GM18511 (cell line): ENCODE results near the gene GAN.
"Not testable (repeated sequence)": the region's sequence is repeated elsewhere in the genome, so short reads cannot be mapped to it uniquely, and the experiment has no call there.

Experiments
- ATAC-seq: cut with Tn5 transposase; IDR thresholded peaks from one replicate; pipeline ENCODE4 v1.9.1; 2021; ENCODE audit warnings: mild to moderate bottlenecking, moderate library complexity; ENCODE audit not compliant: unreplicated experiment

GAN gene

GRCh38 chr16:81397058-81397878 lies 82.5 kb downstream of the GAN start:
- no peak for ATAC-seq

- no peak for ATAC-seq
Measured at GRCh38 chr16:81397879-81398520, 83.2 kb downstream of the GAN start.

- ATAC-seq = no peak
Measured at GRCh38 chr16:81399909-81400308, 85.1 kb downstream of the GAN start.

- no peak for ATAC-seq
Measured at GRCh38 chr16:81401035-81401950, 86.5 kb downstream of the GAN start.

- ATAC-seq = no peak
Measured at GRCh38 chr16:81403208-81403600, 88.4 kb downstream of the GAN start.

GRCh38 chr16:81403601-81404391 lies 89.0 kb downstream of the GAN start:
- ATAC-seq = peak; percentile 88

GRCh38 chr16:81405002-81405401 lies 90.2 kb downstream of the GAN start:
- ATAC-seq = not testable (repeated sequence)

GRCh38 chr16:81405702-81406113 lies 90.9 kb downstream of the GAN start:
- no peak for ATAC-seq

- no peak for ATAC-seq
Measured at GRCh38 chr16:81408409-81408950, 93.7 kb downstream of the GAN start.

- no peak for ATAC-seq
Measured at GRCh38 chr16:81409016-81409556, 94.3 kb downstream of the GAN start.

GRCh38 chr16:81410643-81411293 lies 96.0 kb downstream of the GAN start:
- no peak for ATAC-seq

- no peak for ATAC-seq
Measured at GRCh38 chr16:81413245-81413990, 98.7 kb downstream of the GAN start.

GRCh38 chr16:81415751-81416150 lies 101.0 kb downstream of the GAN start:
- ATAC-seq = no peak

- no peak for ATAC-seq
Measured at GRCh38 chr16:81416749-81417148, 102.0 kb downstream of the GAN start.

GRCh38 chr16:81417210-81417609 lies 102.4 kb downstream of the GAN start:
- no peak for ATAC-seq

- ATAC-seq = no peak
Measured at GRCh38 chr16:81419806-81420205, 105.0 kb downstream of the GAN start.

- no peak for ATAC-seq
Measured at GRCh38 chr16:81421126-81421525, 106.4 kb downstream of the GAN start.

- ATAC-seq = no peak
Measured at GRCh38 chr16:81421536-81421935, 106.8 kb downstream of the GAN start.

GRCh38 chr16:81422153-81422552 lies 107.4 kb downstream of the GAN start:
- not testable (repeated sequence) for ATAC-seq
